ENCODE measurements around the gene CD36. TPM values are rescaled to one million over a fixed set of nuclear protein-coding genes. Genes with fewer than 3 reads are reported as not detected.

The CD36 gene
- total RNA-seq, 5 donors from 2014 or later (not counting 1 experiment from before 2014, with no cell fraction given): 0.32 to 0.70 (median 0.42) TPM; not detected in 1

DNA sequence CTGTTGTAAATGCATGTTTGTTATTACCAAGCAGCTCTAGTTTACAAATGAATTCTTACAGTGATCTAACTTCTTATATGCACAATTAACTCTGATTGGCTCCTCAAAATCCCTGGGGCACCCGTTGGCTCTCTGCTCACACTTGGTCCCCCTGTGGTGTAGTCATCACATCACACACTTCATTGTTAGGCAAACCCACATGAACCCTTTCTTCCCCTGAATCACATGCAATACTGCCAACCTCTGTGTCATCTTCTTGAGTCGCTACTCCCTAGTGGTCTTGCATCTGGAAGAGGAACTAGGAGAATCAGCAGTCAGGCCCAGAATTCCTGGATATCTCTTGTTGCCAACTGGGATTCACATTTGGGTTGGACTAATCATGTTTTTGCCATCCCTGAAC, 73.1 kb downstream of the CD36 start:
- ATAC-seq (replicated peaks in 1 of 4) (no peak), DNase-seq (no peak)
- Mint-ChIP-seq H3K9me3 (peaks cover 0 to 7% (median 2%) of the 10 kb centered on the region in 3 donors), H3K36me3 (no peaks in the 10 kb centered on the region), H3K27me3 (no peaks in the 10 kb centered on the region), H3K27ac (no peak overlapping the region), H3K4me3 (no peak overlapping the region), H3K4me1 (no peaks in the 10 kb centered on the region)
- CTCF ChIA-PET: no interaction called here
- POLR2A ChIA-PET: no interaction called here
- Histone ChIP-seq H3K36me3 (ENCODE audit: control insufficient read depth in 2 of 2, extremely low read depth in 1 of 2, insufficient read depth in 1 of 2, low read length in 1 of 2) (no peaks in the 10 kb centered on the region), H3K27ac (ENCODE audit: low read length) (no peak overlapping the region), H3K4me1 (ENCODE audit: control insufficient read depth in 1 of 2, extremely low read depth in 1 of 2, insufficient read depth in 2 of 2, low read length in 2 of 2) (no peaks in the 10 kb centered on the region), H3K9me3 (no peaks in the 10 kb centered on the region), H3K4me3 (ENCODE audit: control insufficient read depth in 1 of 2, extremely low read depth in 1 of 2, low read length in 1 of 2) (no peak overlapping the region), H3K27me3 (replicated peaks in 1 of 2; ENCODE audit: control insufficient read depth in 2 of 2, extremely low read depth in 1 of 2, insufficient read depth in 2 of 2, low read length in 1 of 2) (no peaks in the 10 kb centered on the region)
- 58% methylated on average over 2 of the region's 2 CpGs for WGBS (ENCODE audit: insufficient coverage)

DNA sequence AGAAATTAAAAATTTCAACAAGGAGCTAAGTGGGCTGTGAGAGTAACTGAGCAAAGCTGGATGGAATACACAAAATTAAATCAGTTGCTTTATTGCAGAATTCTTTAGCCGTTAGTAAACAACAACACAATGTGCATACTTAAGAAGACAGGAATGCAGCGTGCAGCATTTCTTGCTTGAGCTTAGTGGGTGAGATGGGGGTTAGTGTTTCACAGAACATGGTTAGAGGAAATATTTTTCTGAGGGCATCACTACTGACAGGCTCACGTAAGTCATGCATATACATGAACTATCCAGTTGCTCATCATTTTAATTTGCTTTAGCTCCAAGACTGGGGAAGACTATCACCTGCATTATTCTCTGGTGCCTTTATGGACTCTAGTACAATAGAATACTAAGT, 80.8 kb downstream of the CD36 start:
- H3K9me3 Mint-ChIP-seq: peaks cover 0 to 8% (median 0%) of the 10 kb centered on the region in 3 donors
- CTCF ChIA-PET: no interaction called here
- no CpG with 5 or more reads among the region's 3 CpGs for WGBS (ENCODE audit: insufficient coverage)
- Histone ChIP-seq H3K4me1 (ENCODE audit: control insufficient read depth in 1 of 2, extremely low read depth in 1 of 2, insufficient read depth in 2 of 2, low read length in 2 of 2) (no peaks in the 10 kb centered on the region), H3K27ac (ENCODE audit: low read length) (no peak overlapping the region), H3K36me3 (ENCODE audit: control insufficient read depth in 2 of 2, extremely low read depth in 1 of 2, insufficient read depth in 1 of 2, low read length in 1 of 2) (no peaks in the 10 kb centered on the region), H3K27me3 (replicated peaks in 1 of 2; ENCODE audit: control insufficient read depth in 2 of 2, extremely low read depth in 1 of 2, insufficient read depth in 2 of 2, low read length in 1 of 2) (no peaks in the 10 kb centered on the region), H3K9me3 (no peaks in the 10 kb centered on the region), H3K4me3 (ENCODE audit: control insufficient read depth in 1 of 2, extremely low read depth in 1 of 2, low read length in 1 of 2) (no peak overlapping the region)
- ATAC-seq (replicated peaks in 1 of 4): no peak
- H3K4me1 Mint-ChIP-seq: no peaks in the 10 kb centered on the region
- H3K36me3 Mint-ChIP-seq: no peaks in the 10 kb centered on the region
- no peaks in the 10 kb centered on the region for H3K27me3 Mint-ChIP-seq
- H3K4me3 Mint-ChIP-seq: no peak overlapping the region
- H3K27ac Mint-ChIP-seq: no peak overlapping the region
- no peak for DNase-seq
- POLR2A ChIA-PET: no interaction called here

DNA sequence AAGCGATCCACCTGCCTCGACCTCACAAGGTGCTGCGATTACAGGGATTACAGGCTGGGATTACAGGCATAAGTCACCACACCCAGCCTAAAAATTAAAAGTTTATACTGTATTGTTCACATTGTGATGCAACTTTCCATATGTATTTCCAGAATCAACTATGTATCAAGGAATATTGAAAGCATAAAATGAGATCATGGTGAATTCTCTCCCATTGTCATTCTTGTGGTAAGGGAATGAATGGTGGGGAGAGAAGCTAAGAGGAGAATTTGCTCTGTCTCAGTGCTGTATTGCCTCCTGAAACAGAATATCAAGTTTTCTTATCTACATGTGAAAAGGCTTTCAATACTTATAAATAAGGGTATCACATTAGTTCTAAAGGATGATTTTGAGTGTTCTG, 81.7 kb downstream of the CD36 start:
- no peaks in the 10 kb centered on the region for H3K4me1 ChIP-seq (ENCODE audit: control insufficient read depth in 1 of 2, extremely low read depth in 1 of 2, insufficient read depth in 2 of 2, low read length in 2 of 2)
- H3K27ac Mint-ChIP-seq: no peak overlapping the region
- H3K9me3 Mint-ChIP-seq: peaks cover 0 to 11% (median 0%) of the 10 kb centered on the region in 3 donors
- no peaks in the 10 kb centered on the region for H3K36me3 Mint-ChIP-seq
- POLR2A ChIA-PET: no interaction called here
- H3K9me3 ChIP-seq: no peaks in the 10 kb centered on the region
- ATAC-seq (replicated peaks in 1 of 4) (no peak), DNase-seq (no peak)
- no peaks in the 10 kb centered on the region for H3K4me1 Mint-ChIP-seq
- no peak overlapping the region for H3K4me3 Mint-ChIP-seq
- H3K36me3 ChIP-seq (ENCODE audit: control insufficient read depth in 2 of 2, extremely low read depth in 1 of 2, insufficient read depth in 1 of 2, low read length in 1 of 2): no peaks in the 10 kb centered on the region
- H3K27me3 Mint-ChIP-seq: no peaks in the 10 kb centered on the region
- CTCF ChIA-PET: no interaction called here
- H3K27me3 ChIP-seq (replicated peaks in 1 of 2; ENCODE audit: control insufficient read depth in 2 of 2, extremely low read depth in 1 of 2, insufficient read depth in 2 of 2, low read length in 1 of 2): no peaks in the 10 kb centered on the region
- no peak overlapping the region for H3K27ac ChIP-seq (ENCODE audit: low read length)
- WGBS (ENCODE audit: insufficient coverage): no CpG with 5 or more reads among the region's 3 CpGs
- H3K4me3 ChIP-seq (ENCODE audit: control insufficient read depth in 1 of 2, extremely low read depth in 1 of 2, low read length in 1 of 2): no peak overlapping the region

DNA sequence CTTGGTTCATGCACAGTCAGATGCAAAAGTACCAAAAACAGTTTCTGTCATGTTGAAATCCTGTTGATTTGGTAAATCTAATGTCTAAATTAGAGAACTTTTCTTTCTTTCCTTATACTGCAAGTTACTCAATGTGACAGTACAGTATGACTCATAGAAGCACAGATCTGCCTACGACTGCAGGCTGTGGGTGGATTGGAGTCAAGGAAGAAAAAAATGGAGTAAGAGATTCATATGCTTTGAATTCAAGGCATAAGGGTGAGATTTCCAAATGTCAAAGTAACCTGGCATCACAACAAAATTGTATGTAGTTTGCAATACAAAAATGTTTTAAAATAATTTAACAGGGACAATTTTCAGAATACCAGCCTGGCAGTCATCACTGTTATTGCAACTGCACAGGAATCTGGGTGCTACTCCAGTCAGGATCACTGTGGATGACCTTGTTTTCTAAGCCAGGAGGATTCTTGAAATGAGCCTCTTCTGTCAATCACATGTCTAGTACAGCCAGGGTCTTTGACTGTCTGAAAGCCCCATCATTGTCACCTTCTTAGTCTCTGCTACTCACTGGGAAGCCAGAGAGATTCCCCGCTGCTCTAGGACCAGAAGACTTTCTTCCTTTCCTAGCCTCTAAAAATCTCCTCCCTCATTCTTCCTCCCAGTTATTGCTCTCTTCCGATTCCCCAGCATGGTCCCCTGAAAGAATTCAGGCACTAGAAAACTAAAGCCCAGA, 83.6 kb downstream of the CD36 start:
- H3K4me3 ChIP-seq (ENCODE audit: control insufficient read depth in 1 of 2, extremely low read depth in 1 of 2, low read length in 1 of 2): no peak overlapping the region
- H3K4me3 Mint-ChIP-seq: no peak overlapping the region
- no peaks in the 10 kb centered on the region for H3K36me3 ChIP-seq (ENCODE audit: control insufficient read depth in 2 of 2, extremely low read depth in 1 of 2, insufficient read depth in 1 of 2, low read length in 1 of 2)
- no peaks in the 10 kb centered on the region for H3K9me3 ChIP-seq
- WGBS (ENCODE audit: insufficient coverage): 72% methylated on average over 2 of the region's 3 CpGs
- H3K27ac ChIP-seq (ENCODE audit: low read length): no peak overlapping the region
- no peaks in the 10 kb centered on the region for H3K4me1 Mint-ChIP-seq
- no peak overlapping the region for H3K27ac Mint-ChIP-seq
- no peaks in the 10 kb centered on the region for H3K27me3 Mint-ChIP-seq
- no peaks in the 10 kb centered on the region for H3K27me3 ChIP-seq (replicated peaks in 1 of 2; ENCODE audit: control insufficient read depth in 2 of 2, extremely low read depth in 1 of 2, insufficient read depth in 2 of 2, low read length in 1 of 2)
- H3K4me1 ChIP-seq (ENCODE audit: control insufficient read depth in 1 of 2, extremely low read depth in 1 of 2, insufficient read depth in 2 of 2, low read length in 2 of 2): no peaks in the 10 kb centered on the region
- H3K9me3 Mint-ChIP-seq: peaks cover 0 to 14% (median 0%) of the 10 kb centered on the region in 3 donors
- ATAC-seq (replicated peaks in 1 of 4): no peak
- ChIA-PET POLR2A (no interaction called here), CTCF (no interaction called here)
- no peaks in the 10 kb centered on the region for H3K36me3 Mint-ChIP-seq
- no peak for DNase-seq

DNA sequence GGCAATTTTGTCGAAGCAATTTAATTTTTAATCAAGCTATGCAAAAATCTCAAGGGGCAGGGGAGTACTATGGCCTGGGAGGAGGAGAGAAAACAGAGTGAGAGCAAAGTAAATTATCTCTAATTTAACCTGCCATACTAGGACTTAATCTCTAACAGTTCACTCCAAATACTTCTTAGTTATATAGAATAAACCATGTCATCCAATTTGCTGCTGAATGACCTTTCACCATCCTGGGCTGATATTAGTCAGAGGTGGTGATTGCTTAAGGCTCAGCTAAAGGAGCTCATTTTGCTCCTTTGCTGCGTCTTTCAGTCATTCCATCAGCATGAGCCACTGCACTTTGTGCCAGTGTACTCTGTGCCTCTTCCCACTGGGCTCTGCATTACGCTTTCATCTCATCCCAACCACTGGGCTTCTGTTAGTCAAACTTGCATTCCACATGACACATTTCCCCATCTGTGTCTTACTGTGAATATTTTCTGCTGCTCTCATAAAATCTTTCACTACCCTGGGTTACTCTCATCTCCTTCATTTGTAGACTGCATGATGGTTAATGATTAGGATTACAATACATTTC, 84.3 kb downstream of the CD36 start:
- Mint-ChIP-seq H3K4me3 (no peak overlapping the region), H3K9me3 (peaks cover 0 to 14% (median 0%) of the 10 kb centered on the region in 3 donors), H3K36me3 (no peaks in the 10 kb centered on the region), H3K4me1 (no peaks in the 10 kb centered on the region), H3K27me3 (no peaks in the 10 kb centered on the region), H3K27ac (no peak overlapping the region)
- POLR2A ChIA-PET: no interaction called here
- Histone ChIP-seq H3K27ac (ENCODE audit: low read length) (no peak overlapping the region), H3K4me1 (ENCODE audit: control insufficient read depth in 1 of 2, extremely low read depth in 1 of 2, insufficient read depth in 2 of 2, low read length in 2 of 2) (no peaks in the 10 kb centered on the region), H3K27me3 (replicated peaks in 1 of 2; ENCODE audit: control insufficient read depth in 2 of 2, extremely low read depth in 1 of 2, insufficient read depth in 2 of 2, low read length in 1 of 2) (no peaks in the 10 kb centered on the region), H3K36me3 (ENCODE audit: control insufficient read depth in 2 of 2, extremely low read depth in 1 of 2, insufficient read depth in 1 of 2, low read length in 1 of 2) (no peaks in the 10 kb centered on the region), H3K4me3 (ENCODE audit: control insufficient read depth in 1 of 2, extremely low read depth in 1 of 2, low read length in 1 of 2) (no peak overlapping the region), H3K9me3 (no peaks in the 10 kb centered on the region)
- DNase-seq (peak in 1 of 35 experiments; percentile 1), ATAC-seq (replicated peaks in 1 of 4) (no peak)
- CTCF ChIA-PET: no interaction called here
- 89% methylated on average over 2 of the region's 3 CpGs for WGBS (ENCODE audit: insufficient coverage)

DNA sequence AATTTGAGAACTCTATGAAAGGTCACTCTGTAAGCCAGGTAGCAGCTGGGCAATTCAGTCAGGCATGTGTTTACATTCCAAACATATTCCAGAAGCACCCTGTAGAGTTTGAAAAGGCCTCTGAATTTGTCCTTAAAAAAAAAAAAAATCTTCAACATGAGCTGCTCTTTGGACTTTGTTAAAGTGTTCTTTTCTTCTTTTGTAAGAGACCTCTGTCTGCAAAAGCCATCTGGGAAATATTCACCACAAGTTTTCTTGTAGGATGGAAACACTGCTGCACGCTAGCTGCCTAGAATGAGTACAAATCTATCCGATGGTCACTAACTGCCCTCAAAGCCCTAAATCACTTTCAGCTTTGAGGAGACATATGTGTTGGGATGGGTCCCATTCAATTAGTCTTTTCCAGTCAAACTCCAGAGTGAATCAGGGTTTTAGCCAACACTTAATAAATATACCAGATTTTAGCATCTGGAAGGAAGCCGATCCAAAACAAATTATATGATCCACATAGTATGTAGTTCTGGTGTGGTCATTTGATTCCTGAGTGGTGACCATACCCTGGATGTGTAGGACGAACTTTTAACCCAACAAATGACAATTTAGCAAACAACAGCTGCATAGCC, 85.9 kb downstream of the CD36 start:
- no CpG with 5 or more reads among the region's 4 CpGs for WGBS (ENCODE audit: insufficient coverage)
- CTCF ChIA-PET: no interaction called here
- H3K36me3 ChIP-seq (ENCODE audit: control insufficient read depth in 2 of 2, extremely low read depth in 1 of 2, insufficient read depth in 1 of 2, low read length in 1 of 2): no peaks in the 10 kb centered on the region

More for the DNA sequence above, 85.9 kb downstream of the CD36 start:
- Mint-ChIP-seq H3K36me3 (no peaks in the 10 kb centered on the region), H3K27ac (no peak overlapping the region), H3K9me3 (peaks cover 0 to 12% (median 0%) of the 10 kb centered on the region in 3 donors), H3K27me3 (no peaks in the 10 kb centered on the region), H3K4me1 (no peaks in the 10 kb centered on the region), H3K4me3 (no peak overlapping the region)
- no peak for DNase-seq
- POLR2A ChIA-PET: no interaction called here
- Histone ChIP-seq H3K9me3 (no peaks in the 10 kb centered on the region), H3K4me3 (ENCODE audit: control insufficient read depth in 1 of 2, extremely low read depth in 1 of 2, low read length in 1 of 2) (no peak overlapping the region), H3K4me1 (ENCODE audit: control insufficient read depth in 1 of 2, extremely low read depth in 1 of 2, insufficient read depth in 2 of 2, low read length in 2 of 2) (no peaks in the 10 kb centered on the region), H3K27me3 (replicated peaks in 1 of 2; ENCODE audit: control insufficient read depth in 2 of 2, extremely low read depth in 1 of 2, insufficient read depth in 2 of 2, low read length in 1 of 2) (no peaks in the 10 kb centered on the region), H3K27ac (ENCODE audit: low read length) (no peak overlapping the region)
- ATAC-seq (replicated peaks in 1 of 4): no peak
